ENCODE results near the gene TUSC7. TPM values are rescaled to one million over a fixed set of nuclear protein-coding genes. Genes with fewer than 3 reads are reported as not detected.

Gene TUSC7
- total and polyA plus RNA-seq, 2 of the 8 experiments (the other 6 are each of a cell fraction or from before 2014, with no cell fraction given) = not detected

- TF ChIP-seq YY1 (IDR thresholded peaks at IDR 0.05; ENCODE audit: low read depth, low read length) = no peak
- no peak for TF ChIP-seq SP4 (IDR thresholded peaks at IDR 0.05; ENCODE audit: low read length)
Observed at GRCh38 chr3:116663161-116664110, 46.1 kb upstream of the TUSC7 start (continued).
